H54 (cell line): Measurements from ENCODE around the gene HLX.

Source experiments
- DNase-seq: peaks from one replicate; pipeline ENCODE4 v3.0.0; 2011; ENCODE audit warnings: low spot score, mixed read lengths; ENCODE audit not compliant: insufficient read length
- FAIRE-seq: peaks from 3 replicates; lab custom pipeline; 2011; peaks lifted over from hg19 to GRCh38; lab: Jason Lieb, UNC
- POLR2A ChIP-seq: IDR thresholded peaks from 2 replicates; pipeline ENCODE4 v1.6.1; 2011; ENCODE audit warnings: low read depth, mild to moderate bottlenecking, low read length

The HLX gene

GRCh38 chr1:220879076-220879508, at the start of gene HLX:
TSS of gene HLX (plus strand) at chr1:220879443. CDS start at chr1:220879858, 415 bp downstream.
- DNase-seq (peak; percentile 97), FAIRE-seq (peak; percentile 23)
- peak; percentile 45; the same call in 1 of the 2 replicates for TF ChIP-seq POLR2A

- FAIRE-seq (no peak), DNase-seq (no peak)
- no peak for TF ChIP-seq POLR2A
Measured at GRCh38 chr1:220833436-220833835, 45.8 kb upstream of the HLX start.

GRCh38 chr1:220834155-220834870, 44.9 kb upstream of the HLX start:
- FAIRE-seq (no peak), DNase-seq (no peak)
- TF ChIP-seq POLR2A = no peak

GRCh38 chr1:220838578-220838977, 40.7 kb upstream of the HLX start:
- DNase-seq (no peak), FAIRE-seq (no peak)
- no peak for TF ChIP-seq POLR2A

GRCh38 chr1:220839474-220839873, 39.8 kb upstream of the HLX start:
- TF ChIP-seq POLR2A = no peak
- FAIRE-seq = no peak
- DNase-seq = no peak

- FAIRE-seq = no peak
Measured at GRCh38 chr1:220841293-220841692, 38.0 kb upstream of the HLX start.

GRCh38 chr1:220843481-220844011, 35.7 kb upstream of the HLX start:
- FAIRE-seq (no peak), DNase-seq (no peak)
- TF ChIP-seq POLR2A = no peak

More at GRCh38 chr1:220841293-220841692, 38.0 kb upstream of the HLX start:
- DNase-seq = no peak
- no peak for TF ChIP-seq POLR2A

- no peak for TF ChIP-seq POLR2A
- no peak for DNase-seq
Measured at GRCh38 chr1:220852408-220852807, 26.8 kb upstream of the HLX start.

GRCh38 chr1:220872296-220872695, 6.9 kb upstream of the HLX start:
- DNase-seq = no peak
- no peak for TF ChIP-seq POLR2A
- FAIRE-seq = no peak

More at GRCh38 chr1:220852408-220852807, 26.8 kb upstream of the HLX start:
- no peak for FAIRE-seq

- FAIRE-seq (no peak), DNase-seq (no peak)
- TF ChIP-seq POLR2A = no peak
Measured at GRCh38 chr1:220873087-220873486, 6.2 kb upstream of the HLX start.

GRCh38 chr1:220873868-220874655, 5.2 kb upstream of the HLX start:
- FAIRE-seq (no peak), DNase-seq (no peak)
- TF ChIP-seq POLR2A = no peak

- FAIRE-seq (no peak), DNase-seq (no peak)
- TF ChIP-seq POLR2A = no peak
Measured at GRCh38 chr1:220875260-220875659, 4.0 kb upstream of the HLX start.

GRCh38 chr1:220876511-220877376, 2.5 kb upstream of the HLX start:
- TF ChIP-seq POLR2A = no peak
- no peak for FAIRE-seq
- no peak for DNase-seq
